DND-41 (cell line): ENCODE measurements around the gene CCDC91.

Experiments used
- ATAC-seq: fragments of 200-7000 bp; cut with Tn5 transposase; 3 replicates; pipeline ENCODE4 v1.9.1; 2021; ENCODE audit warnings: low read depth; ENCODE audit not compliant: insufficient read depth
- DNase-seq: peaks from one replicate; pipeline ENCODE4 v3.0.0-alpha.2; 2020
- H2AFZ ChIP-seq: 2 replicates; pipeline ENCODE4 v1.6.0; 2012; ENCODE audit warnings: low read depth, low read length
- H3K27ac ChIP-seq: 2 replicates; pipeline ENCODE4 v1.5.1; 2012; ENCODE audit warnings: low read length, inconsistent platforms
- H3K27me3 ChIP-seq: fragments of 200-600 bp; sonication (generic); 2 replicates; pipeline ENCODE4 v1.6.0; 2012; ENCODE audit warnings: low read length, mild to moderate bottlenecking, inconsistent platforms; ENCODE audit not compliant: insufficient read depth, poor library complexity
- H3K36me3 ChIP-seq: 2 replicates; pipeline ENCODE4 v1.5.1; 2012; ENCODE audit warnings: low read length, inconsistent platforms; ENCODE audit not compliant: insufficient read depth
- H3K4me1 ChIP-seq: 2 replicates; pipeline ENCODE4 v1.5.1; 2012; ENCODE audit warnings: mild to moderate bottlenecking, low read length; ENCODE audit not compliant: insufficient read depth
- H3K4me2 ChIP-seq: 2 replicates; pipeline ENCODE4 v1.6.0; 2012; ENCODE audit warnings: mild to moderate bottlenecking, moderate library complexity, low read length, inconsistent platforms; ENCODE audit not compliant: insufficient read depth
- H3K4me3 ChIP-seq, 2 experiments: fragments of 200-600 bp in 1 of 2; shearing (Covaris generic) in 1 of 2; 2 replicates each; pipeline ENCODE4 v1.5.1; 2012 to 2016; ENCODE audit warnings: inconsistent platforms in 2 of 2, low read length in 2 of 2, mild to moderate bottlenecking in 2 of 2, low read depth in 1 of 2, moderate library complexity in 1 of 2
- H3K79me2 ChIP-seq: 2 replicates; pipeline ENCODE4 v1.6.0; 2012; ENCODE audit warnings: low read length, inconsistent platforms; ENCODE audit not compliant: insufficient read depth
- H3K9ac ChIP-seq: 2 replicates; pipeline ENCODE4 v1.6.0; 2012; ENCODE audit warnings: low read depth, mild to moderate bottlenecking, inconsistent platforms, low read length, moderate library complexity
- H3K9me3 ChIP-seq: 2 replicates; pipeline ENCODE4 v1.5.1; 2012; ENCODE audit warnings: low read length, moderate library complexity, mild to moderate bottlenecking, inconsistent platforms; ENCODE audit not compliant: insufficient read depth, severe bottlenecking
- H4K20me1 ChIP-seq: 2 replicates; pipeline ENCODE4 v1.6.0; 2012; ENCODE audit warnings: low read length; ENCODE audit not compliant: insufficient read depth
- EZH2 ChIP-seq: IDR thresholded peaks from 3 replicates; pipeline ENCODE4 v1.6.1; 2012; ENCODE audit warnings: borderline replicate concordance, low read depth, mild to moderate bottlenecking, moderate library complexity, low read length, inconsistent platforms; ENCODE audit not compliant: severe bottlenecking
- TF ChIP-seq, protein P1 (sequence below): IDR thresholded peaks from 2 replicates; pipeline ENCODE4 v1.5.1; 2012; ENCODE audit warnings: borderline replicate concordance, low read length, moderate library complexity, mild to moderate bottlenecking; ENCODE audit not compliant: poor library complexity, severe bottlenecking; ENCODE audit errors: extremely low read depth

The CCDC91 gene

DNA sequence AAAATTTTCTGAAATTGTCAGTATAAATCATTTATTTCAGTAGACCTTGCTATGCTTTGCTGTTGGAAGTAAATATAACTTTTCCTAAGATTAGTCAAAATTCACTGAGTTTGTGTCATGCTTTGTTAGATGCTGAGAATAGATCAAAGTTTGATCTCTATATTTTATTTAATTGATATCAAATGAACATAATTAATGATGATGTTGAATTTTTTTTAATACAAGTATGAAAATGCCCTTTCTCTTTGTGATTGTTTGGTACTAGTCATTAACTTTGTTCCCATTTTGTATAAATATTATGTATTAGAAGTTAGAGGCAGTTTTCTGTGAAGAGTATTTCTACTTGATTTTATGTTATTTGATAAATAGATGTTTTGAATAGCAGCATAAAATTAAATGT is 45.7 kb downstream of the CCDC91 start:
- Histone ChIP-seq H3K79me2 (peaks cover 34% of the 10 kb centered on the region), H3K4me3 (no peak overlapping the region), H3K27me3 (no peaks in the 10 kb centered on the region), H3K9me3 (no peaks in the 10 kb centered on the region), H4K20me1 (no peaks in the 10 kb centered on the region), H3K4me2 (no peak overlapping the region), H3K36me3 (no peaks in the 10 kb centered on the region), H3K9ac (no peak overlapping the region), H3K4me1 (0 out of 2 replicates have a peak, but pooled peaks cover 3% of the 10 kb centered on the region), H3K27ac (no peak overlapping the region), H2AFZ (no peak overlapping the region)
- ATAC-seq (no peak), DNase-seq (no peak)
- TF ChIP-seq EZH2, result no peak
- TF ChIP-seq, protein P1, sequence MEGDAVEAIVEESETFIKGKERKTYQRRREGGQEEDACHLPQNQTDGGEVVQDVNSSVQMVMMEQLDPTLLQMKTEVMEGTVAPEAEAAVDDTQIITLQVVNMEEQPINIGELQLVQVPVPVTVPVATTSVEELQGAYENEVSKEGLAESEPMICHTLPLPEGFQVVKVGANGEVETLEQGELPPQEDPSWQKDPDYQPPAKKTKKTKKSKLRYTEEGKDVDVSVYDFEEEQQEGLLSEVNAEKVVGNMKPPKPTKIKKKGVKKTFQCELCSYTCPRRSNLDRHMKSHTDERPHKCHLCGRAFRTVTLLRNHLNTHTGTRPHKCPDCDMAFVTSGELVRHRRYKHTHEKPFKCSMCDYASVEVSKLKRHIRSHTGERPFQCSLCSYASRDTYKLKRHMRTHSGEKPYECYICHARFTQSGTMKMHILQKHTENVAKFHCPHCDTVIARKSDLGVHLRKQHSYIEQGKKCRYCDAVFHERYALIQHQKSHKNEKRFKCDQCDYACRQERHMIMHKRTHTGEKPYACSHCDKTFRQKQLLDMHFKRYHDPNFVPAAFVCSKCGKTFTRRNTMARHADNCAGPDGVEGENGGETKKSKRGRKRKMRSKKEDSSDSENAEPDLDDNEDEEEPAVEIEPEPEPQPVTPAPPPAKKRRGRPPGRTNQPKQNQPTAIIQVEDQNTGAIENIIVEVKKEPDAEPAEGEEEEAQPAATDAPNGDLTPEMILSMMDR, result no peak

DNA sequence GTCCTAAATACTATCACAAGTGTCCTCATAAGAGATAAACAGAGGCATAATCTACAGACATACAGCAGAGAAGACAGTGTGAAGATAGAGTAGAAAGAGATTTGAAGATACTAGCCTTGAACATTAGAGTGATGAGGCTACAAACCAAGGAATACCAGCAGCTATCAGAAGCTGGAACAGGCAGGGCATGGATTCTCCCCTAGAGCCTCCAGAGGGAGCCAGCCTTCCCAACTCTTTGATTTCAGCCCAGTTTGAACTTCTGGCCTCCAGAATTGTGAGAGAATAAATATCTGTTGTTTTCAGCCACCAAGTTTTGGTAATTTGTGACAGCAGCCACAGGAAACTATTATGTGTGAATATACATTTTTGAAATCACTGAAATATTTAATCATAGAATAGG is 47.2 kb downstream of the CCDC91 start:
- no peak overlapping the region for H2AFZ ChIP-seq
- no peak for TF ChIP-seq EZH2
- TF ChIP-seq, protein P1, result peak; percentile 16
- DNase-seq, result no peak
- no peaks in the 10 kb centered on the region for H3K9me3 ChIP-seq
- H3K36me3 ChIP-seq, result no peaks in the 10 kb centered on the region
- H3K79me2 ChIP-seq, result peaks cover 29% of the 10 kb centered on the region
- no peak overlapping the region for H3K9ac ChIP-seq
- H4K20me1 ChIP-seq, result no peaks in the 10 kb centered on the region
- no peak for ATAC-seq
- no peaks in the 10 kb centered on the region for H3K27me3 ChIP-seq
- no peak overlapping the region for H3K4me2 ChIP-seq
- H3K4me3 ChIP-seq, result no peak overlapping the region
- H3K4me1 ChIP-seq, result 0 out of 2 replicates have a peak, but pooled peaks cover 3% of the 10 kb centered on the region
- no peak overlapping the region for H3K27ac ChIP-seq

DNA sequence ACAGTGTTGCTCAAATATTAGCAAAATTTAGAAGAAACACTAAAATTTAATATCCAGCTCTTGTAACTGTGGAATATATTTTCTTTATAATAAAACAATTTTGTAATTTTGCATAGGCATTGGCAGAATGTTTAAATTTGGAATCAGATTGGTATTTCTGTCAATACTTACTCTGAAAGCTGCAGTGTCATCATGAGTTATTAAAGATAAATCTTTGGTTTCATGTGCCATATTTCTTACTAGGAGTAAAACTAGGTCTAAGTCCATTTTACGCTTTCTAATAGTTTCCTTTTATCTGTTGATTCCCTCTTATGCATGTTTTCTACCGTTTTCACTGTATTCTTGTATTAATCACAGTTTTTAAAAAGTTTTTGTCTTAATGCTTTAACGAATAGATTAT is 49.7 kb downstream of the CCDC91 start:
- H3K36me3 ChIP-seq, result no peaks in the 10 kb centered on the region
- H4K20me1 ChIP-seq, result no peaks in the 10 kb centered on the region
- H3K9ac ChIP-seq, result no peak overlapping the region
- H3K79me2 ChIP-seq, result peaks cover 19% of the 10 kb centered on the region
- H3K4me2 ChIP-seq, result no peak overlapping the region
- no peak for ATAC-seq
- no peak overlapping the region for H3K27ac ChIP-seq
- H3K4me3 ChIP-seq, result no peak overlapping the region
- no peak for DNase-seq
- 0 out of 2 replicates have a peak, but pooled peaks cover under 1% of the 10 kb centered on the region for H3K4me1 ChIP-seq
- no peaks in the 10 kb centered on the region for H3K9me3 ChIP-seq
- H3K27me3 ChIP-seq, result no peaks in the 10 kb centered on the region
- TF ChIP-seq, protein P1, result no peak
- no peak for TF ChIP-seq EZH2
- no peak overlapping the region for H2AFZ ChIP-seq

DNA sequence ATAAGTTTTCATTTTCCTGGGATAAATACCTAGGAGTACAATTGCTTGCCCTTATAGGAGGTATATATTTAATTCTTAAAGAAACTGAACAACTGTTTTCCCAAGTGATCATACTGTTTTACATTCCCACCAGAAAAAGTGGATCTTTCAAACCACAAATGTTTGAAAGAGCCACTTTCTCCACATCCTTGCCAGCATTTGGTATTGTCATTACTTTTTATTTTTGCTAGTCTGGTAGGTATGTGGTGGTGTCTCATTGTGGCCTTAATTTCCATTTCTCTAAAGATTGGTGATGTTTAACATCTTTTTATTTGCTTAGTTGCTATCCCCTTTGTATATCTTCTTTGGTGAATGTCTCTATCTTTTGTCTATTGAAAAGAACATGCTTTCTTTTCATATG is 50.6 kb downstream of the CCDC91 start:
- ATAC-seq (no peak), DNase-seq (no peak)
- no peak for TF ChIP-seq EZH2
- TF ChIP-seq, protein P1, result no peak
- no peak overlapping the region for H3K4me3 ChIP-seq
- no peaks in the 10 kb centered on the region for H4K20me1 ChIP-seq
- no peaks in the 10 kb centered on the region for H3K27me3 ChIP-seq
- H3K4me1 ChIP-seq, result no peaks in the 10 kb centered on the region
- H3K79me2 ChIP-seq, result peaks cover 14% of the 10 kb centered on the region
- H3K36me3 ChIP-seq, result no peaks in the 10 kb centered on the region
- H3K27ac ChIP-seq, result no peak overlapping the region
- H3K9me3 ChIP-seq, result no peaks in the 10 kb centered on the region
- no peak overlapping the region for H3K4me2 ChIP-seq
- H3K9ac ChIP-seq, result no peak overlapping the region
- no peak overlapping the region for H2AFZ ChIP-seq
